Upper lobe of right lung (tissue), 1 donor: ENCODE measurements around the gene ITGA1. TPM values are rescaled to one million over a fixed set of nuclear protein-coding genes. Genes with fewer than 3 reads are reported as not detected.
A peak's percentile ranks its signal among the peaks of the same experiment; 100 is the strongest.

Source experiments
- ATAC-seq: fragments of 200-7000 bp; cut with Tn5 transposase; one replicate; pipeline ENCODE4 v1.9.1; 2020; ENCODE audit warnings: mild to moderate bottlenecking, moderate library complexity
- DNase-seq: peaks from one replicate; pipeline ENCODE4 v3.0.0-alpha.2; 2020
- H3K27ac ChIP-seq: fragments of 200-600 bp; one replicate; pipeline ENCODE4 v1.8.0; 2022
- H3K27me3 ChIP-seq: fragments of 200-600 bp; one replicate; pipeline ENCODE4 v1.8.0; 2022; ENCODE audit warnings: mild to moderate bottlenecking
- H3K36me3 ChIP-seq: fragments of 200-600 bp; one replicate; pipeline ENCODE4 v1.8.0; 2022
- H3K4me1 ChIP-seq: fragments of 200-600 bp; one replicate; pipeline ENCODE4 v1.8.0; 2022
- H3K4me3 ChIP-seq: fragments of 200-600 bp; one replicate; pipeline ENCODE4 v1.8.0; 2022; ENCODE audit warnings: mild to moderate bottlenecking
- H3K9me3 ChIP-seq: fragments of 200-600 bp; one replicate; pipeline ENCODE4 v1.8.0; 2022
- intact Hi-C: fragments of 100-400 bp; cut with DNase I; formaldehyde crosslinking; loops from one replicate; pipeline ENCODE4 v1.11.0; 2022
- total RNA-seq: library from RNA; stranded (reverse); fragmentation: NEBNext Ultra II Directional; extraction: Animal tissue kit (Norgen Biotek cat#: 25700); gene quantifications from one replicate; pipeline ENCODE4 v1.2.1, GENCODE V29; 2021
- TF ChIP-seq, protein P1 (sequence below): fragments of 200-600 bp; IDR thresholded peaks from one replicate; pipeline ENCODE4 v1.8.0; 2022; ENCODE audit warnings: antibody characterized with exemption
- donor health status: DM: no; HTN: yes; CAD: no; lungs with severe emphysema.

ITGA1 gene
- total RNA-seq, 1 donor from 2014 or later, result 94.8 TPM

DNA sequence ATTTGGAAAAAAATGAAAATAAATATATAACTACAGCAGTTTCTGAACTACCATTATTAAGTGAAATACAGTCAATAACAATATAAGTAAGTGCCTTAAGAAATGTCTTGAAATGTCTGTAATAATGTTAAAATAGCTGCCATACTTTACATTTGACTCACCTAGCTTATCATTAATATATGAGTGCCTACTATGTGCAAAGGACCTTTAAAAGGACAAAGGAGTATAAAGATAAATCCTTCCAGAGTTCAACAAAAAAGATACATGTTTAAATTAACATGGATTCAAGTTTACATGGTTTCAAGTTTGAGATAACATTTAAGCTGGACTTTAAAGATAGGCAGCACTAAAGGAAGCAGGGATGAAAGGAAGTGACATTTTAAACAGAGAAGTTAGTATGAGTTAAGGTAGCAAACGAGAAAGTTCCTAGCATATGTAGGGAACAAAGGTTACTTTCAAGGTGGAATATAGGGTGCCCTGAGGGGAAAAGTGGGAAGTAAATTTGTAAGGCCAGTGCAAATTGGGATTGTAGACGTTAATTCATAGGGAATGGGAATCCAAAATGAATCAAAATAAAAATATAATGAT, 8.9 kb downstream of the ITGA1 start:
- no peak for DNase-seq
- H3K9me3 ChIP-seq, result no peaks in the 10 kb centered on the region
- TF ChIP-seq, protein P1, sequence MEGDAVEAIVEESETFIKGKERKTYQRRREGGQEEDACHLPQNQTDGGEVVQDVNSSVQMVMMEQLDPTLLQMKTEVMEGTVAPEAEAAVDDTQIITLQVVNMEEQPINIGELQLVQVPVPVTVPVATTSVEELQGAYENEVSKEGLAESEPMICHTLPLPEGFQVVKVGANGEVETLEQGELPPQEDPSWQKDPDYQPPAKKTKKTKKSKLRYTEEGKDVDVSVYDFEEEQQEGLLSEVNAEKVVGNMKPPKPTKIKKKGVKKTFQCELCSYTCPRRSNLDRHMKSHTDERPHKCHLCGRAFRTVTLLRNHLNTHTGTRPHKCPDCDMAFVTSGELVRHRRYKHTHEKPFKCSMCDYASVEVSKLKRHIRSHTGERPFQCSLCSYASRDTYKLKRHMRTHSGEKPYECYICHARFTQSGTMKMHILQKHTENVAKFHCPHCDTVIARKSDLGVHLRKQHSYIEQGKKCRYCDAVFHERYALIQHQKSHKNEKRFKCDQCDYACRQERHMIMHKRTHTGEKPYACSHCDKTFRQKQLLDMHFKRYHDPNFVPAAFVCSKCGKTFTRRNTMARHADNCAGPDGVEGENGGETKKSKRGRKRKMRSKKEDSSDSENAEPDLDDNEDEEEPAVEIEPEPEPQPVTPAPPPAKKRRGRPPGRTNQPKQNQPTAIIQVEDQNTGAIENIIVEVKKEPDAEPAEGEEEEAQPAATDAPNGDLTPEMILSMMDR, result no peak
- no peaks in the 10 kb centered on the region for H3K27me3 ChIP-seq
- H3K27ac ChIP-seq, result peak overlapping the region; percentile 88
- no peak overlapping the region for H3K4me3 ChIP-seq
- intact Hi-C loops, result no loop called here
- peaks cover 2% of the 10 kb centered on the region for H3K36me3 ChIP-seq
- ATAC-seq, result no peak
- H3K4me1 ChIP-seq, result peaks cover 41% of the 10 kb centered on the region

DNA sequence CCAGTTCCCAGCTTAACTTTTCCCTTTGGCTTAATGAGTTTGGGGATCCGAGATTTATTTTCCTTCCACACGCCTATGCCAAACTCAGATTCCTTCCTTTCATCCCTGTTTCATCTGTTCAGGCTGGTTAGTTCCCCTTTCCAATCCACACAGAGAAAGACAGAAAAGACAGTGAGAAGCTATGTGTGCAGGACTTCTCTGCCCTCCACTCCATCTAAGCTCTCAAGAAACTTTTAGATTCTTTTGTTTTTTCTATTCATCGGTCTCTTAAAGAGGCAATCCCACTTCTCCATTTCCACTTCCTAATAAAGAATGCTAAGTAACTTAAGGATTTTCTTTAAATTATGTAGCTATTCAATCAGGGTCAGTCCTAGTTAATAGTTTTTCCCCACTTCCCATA, 11.2 kb downstream of the ITGA1 start:
- intact Hi-C loops, result no loop called here
- peak overlapping the region; percentile 88 for H3K27ac ChIP-seq

GRCh38 chr5:52799358-52799982, 11.8 kb downstream of the ITGA1 start:
- peaks cover 9% of the 10 kb centered on the region for H3K36me3 ChIP-seq
- peak overlapping the region; percentile 79 for H3K4me3 ChIP-seq
- intact Hi-C loops, result no loop called here
- TF ChIP-seq, protein P1, result no peak
- H3K27me3 ChIP-seq, result no peaks in the 10 kb centered on the region
- H3K9me3 ChIP-seq, result no peaks in the 10 kb centered on the region
- H3K27ac ChIP-seq, result peak overlapping the region; percentile 88
- peak; percentile 40 for ATAC-seq
- peaks cover 62% of the 10 kb centered on the region for H3K4me1 ChIP-seq
- DNase-seq, result peak; percentile 68

More for the DNA sequence above, 11.2 kb downstream of the ITGA1 start:
- no peak for DNase-seq
- Histone ChIP-seq H3K36me3 (peaks cover 9% of the 10 kb centered on the region), H3K9me3 (no peaks in the 10 kb centered on the region), H3K27me3 (no peaks in the 10 kb centered on the region), H3K4me3 (peak overlapping the region; percentile 79), H3K4me1 (peaks cover 57% of the 10 kb centered on the region)
- no peak for ATAC-seq
- TF ChIP-seq, protein P1, result no peak

GRCh38 chr5:52799983-52800393, 12.3 kb downstream of the ITGA1 start:
- Histone ChIP-seq H3K4me1 (peaks cover 61% of the 10 kb centered on the region), H3K4me3 (peak overlapping the region; percentile 79), H3K9me3 (no peaks in the 10 kb centered on the region), H3K27ac (peak overlapping the region; percentile 88), H3K27me3 (no peaks in the 10 kb centered on the region), H3K36me3 (peaks cover 9% of the 10 kb centered on the region)
- peak; percentile 94 for ATAC-seq
- TF ChIP-seq, protein P1, result no peak
- DNase-seq, result peak; percentile 99
- intact Hi-C loops, result no loop called here

DNA sequence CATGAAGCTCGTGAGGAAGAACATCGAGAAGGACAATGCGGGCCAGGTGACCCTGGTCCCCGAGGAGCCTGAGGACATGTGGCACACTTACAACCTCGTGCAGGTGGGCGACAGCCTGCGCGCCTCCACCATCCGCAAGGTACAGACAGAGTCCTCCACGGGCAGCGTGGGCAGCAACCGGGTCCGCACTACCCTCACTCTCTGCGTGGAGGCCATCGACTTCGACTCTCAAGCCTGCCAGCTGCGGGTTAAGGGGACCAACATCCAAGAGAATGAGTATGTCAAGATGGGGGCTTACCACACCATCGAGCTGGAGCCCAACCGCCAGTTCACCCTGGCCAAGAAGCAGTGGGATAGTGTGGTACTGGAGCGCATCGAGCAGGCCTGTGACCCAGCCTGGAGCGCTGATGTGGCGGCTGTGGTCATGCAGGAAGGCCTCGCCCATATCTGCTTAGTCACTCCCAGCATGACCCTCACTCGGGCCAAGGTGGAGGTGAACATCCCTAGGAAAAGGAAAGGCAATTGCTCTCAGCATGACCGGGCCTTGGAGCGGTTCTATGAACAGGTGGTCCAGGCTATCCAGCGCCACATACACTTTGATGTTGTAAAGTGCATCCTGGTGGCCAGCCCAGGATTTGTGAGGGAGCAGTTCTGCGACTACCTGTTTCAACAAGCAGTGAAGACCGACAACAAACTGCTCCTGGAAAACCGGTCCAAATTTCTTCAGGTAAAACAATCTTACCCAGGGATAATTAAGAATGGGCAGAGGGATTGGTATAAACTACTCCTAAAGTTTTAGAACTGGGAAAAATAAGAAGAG, 12.9 kb downstream of the ITGA1 start:
- DNase-seq (peak; percentile 79), ATAC-seq (peak; percentile 82)
- H3K36me3 ChIP-seq, result peaks cover 9% of the 10 kb centered on the region
- TF ChIP-seq, protein P1, result no peak
- peak overlapping the region; percentile 79 for H3K4me3 ChIP-seq
- H3K27me3 ChIP-seq, result no peaks in the 10 kb centered on the region
- H3K9me3 ChIP-seq, result no peaks in the 10 kb centered on the region
- H3K27ac ChIP-seq, result peak overlapping the region; percentile 88
- intact Hi-C loops, result no loop called here
- peaks cover 67% of the 10 kb centered on the region for H3K4me1 ChIP-seq
